ENCODE data around the gene SLC6A16. TPM values are rescaled to one million over a fixed set of nuclear protein-coding genes. Genes with fewer than 3 reads are reported as not detected.
A peak's percentile ranks its signal among the peaks of the same experiment; 100 is the strongest.

The SLC6A16 gene
- total and polyA plus RNA-seq, 2 experiments from 2014 or later, result 2.8 to 4.0 TPM

GRCh38 chr19:49338023-49338677 lies 13.2 kb upstream of the SLC6A16 start:
- no peak overlapping the region for H3K27ac ChIP-seq
- H3K36me3 ChIP-seq, result peaks cover 22% of the 10 kb centered on the region
- no peak overlapping the region for H3K4me3 ChIP-seq
- TF ChIP-seq CTCF (IDR thresholded peaks at IDR 0.05; ENCODE audit: low read depth, low read length), result no peak
- H3K9me3 ChIP-seq (ENCODE audit: low read depth), result no peaks in the 10 kb centered on the region
- no peaks in the 10 kb centered on the region for H3K27me3 ChIP-seq
- no peaks in the 10 kb centered on the region for H3K4me1 ChIP-seq (ENCODE audit: low read depth)
- DNase-seq (ENCODE audit: low read depth in 1 of 2, low spot score in 1 of 2), result peak in 1 of 2 donors; percentile 21

- no peak overlapping the region for H3K4me3 ChIP-seq
- TF ChIP-seq CTCF (IDR thresholded peaks at IDR 0.05; ENCODE audit: low read depth, low read length), result no peak
Observed at GRCh38 chr19:49337267-49338022, 12.5 kb upstream of the SLC6A16 start.

GRCh38 chr19:49336482-49337266 lies 11.7 kb upstream of the SLC6A16 start:
- no peak overlapping the region for H3K4me3 ChIP-seq
- no peaks in the 10 kb centered on the region for H3K9me3 ChIP-seq (ENCODE audit: low read depth)
- H3K36me3 ChIP-seq, result peaks cover 9% of the 10 kb centered on the region
- no peak for TF ChIP-seq CTCF (IDR thresholded peaks at IDR 0.05; ENCODE audit: low read depth, low read length)
- no peak for DNase-seq (ENCODE audit: low read depth in 1 of 2, low spot score in 1 of 2)
- no peaks in the 10 kb centered on the region for H3K27me3 ChIP-seq
- H3K4me1 ChIP-seq (ENCODE audit: low read depth), result no peaks in the 10 kb centered on the region
- H3K27ac ChIP-seq, result no peak overlapping the region

More at GRCh38 chr19:49337267-49338022, 12.5 kb upstream of the SLC6A16 start:
- H3K27me3 ChIP-seq, result no peaks in the 10 kb centered on the region
- peaks cover 15% of the 10 kb centered on the region for H3K36me3 ChIP-seq
- H3K9me3 ChIP-seq (ENCODE audit: low read depth), result no peaks in the 10 kb centered on the region
- H3K4me1 ChIP-seq (ENCODE audit: low read depth), result no peaks in the 10 kb centered on the region
- no peak overlapping the region for H3K27ac ChIP-seq
- DNase-seq (ENCODE audit: low read depth in 1 of 2, low spot score in 1 of 2), result no peak

GRCh38 chr19:49335784-49336481 lies 10.9 kb upstream of the SLC6A16 start:
- no peaks in the 10 kb centered on the region for H3K27me3 ChIP-seq
- H3K4me3 ChIP-seq, result no peak overlapping the region
- no peaks in the 10 kb centered on the region for H3K4me1 ChIP-seq (ENCODE audit: low read depth)
- peaks cover 3% of the 10 kb centered on the region for H3K36me3 ChIP-seq
- H3K27ac ChIP-seq, result no peak overlapping the region
- TF ChIP-seq CTCF (IDR thresholded peaks at IDR 0.05; ENCODE audit: low read depth, low read length), result no peak
- no peaks in the 10 kb centered on the region for H3K9me3 ChIP-seq (ENCODE audit: low read depth)
- no peak for DNase-seq (ENCODE audit: low read depth in 1 of 2, low spot score in 1 of 2)

Measured in cardiac muscle cell (in vitro differentiated cells and primary cell).